GM18508 (cell line): Measurements from ENCODE around the gene IDE.
"Not testable (repeated sequence)": the region's sequence is repeated elsewhere in the genome, so short reads cannot be mapped to it uniquely, and the experiment has no call there.

Experiments
- ATAC-seq: cut with Tn5 transposase; IDR thresholded peaks from one replicate; pipeline ENCODE4 v1.9.1; 2021; ENCODE audit warnings: moderate number of reproducible peaks; ENCODE audit not compliant: insufficient read depth, unreplicated experiment

Gene IDE

GRCh38 chr10:92502296-92502808 lies 71.5 kb downstream of the IDE start:
- ATAC-seq, result no peak

- ATAC-seq, result no peak
Observed at GRCh38 chr10:92493362-92493761, 80.5 kb downstream of the IDE start.

- ATAC-seq, result no peak
Observed at GRCh38 chr10:92492748-92493240, 81.1 kb downstream of the IDE start.

- no peak for ATAC-seq
Observed at GRCh38 chr10:92490387-92490786, 83.5 kb downstream of the IDE start.

- ATAC-seq, result no peak
Observed at GRCh38 chr10:92486637-92487036, 87.3 kb downstream of the IDE start.

GRCh38 chr10:92483539-92483938 lies 90.4 kb downstream of the IDE start:
- no peak for ATAC-seq

- no peak for ATAC-seq
Observed at GRCh38 chr10:92480413-92480812, 93.5 kb downstream of the IDE start.

GRCh38 chr10:92479547-92479946 lies 94.3 kb downstream of the IDE start:
- ATAC-seq, result no peak

DNA sequence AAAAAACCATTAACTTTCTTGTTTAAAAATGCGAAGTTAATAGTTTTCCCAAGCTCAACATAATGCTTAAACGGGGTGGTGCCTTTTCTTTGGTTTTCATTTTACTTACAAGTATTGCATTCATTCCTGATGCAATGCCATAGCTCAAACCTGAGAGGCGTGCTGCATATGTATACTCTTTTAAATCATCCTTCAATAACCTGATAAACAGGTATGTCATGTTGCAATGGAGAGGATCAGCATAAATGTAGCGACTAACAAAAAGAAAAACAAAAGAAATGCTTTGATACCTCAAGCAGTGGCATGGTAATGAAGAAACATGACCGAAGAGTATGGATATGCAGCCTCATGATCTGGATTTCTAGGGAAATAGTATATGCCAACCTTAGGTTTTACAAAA lies 95.4 kb downstream of the IDE start:
- ATAC-seq, result no peak

- ATAC-seq, result no peak
Observed at GRCh38 chr10:92475357-92475868, 98.5 kb downstream of the IDE start.

DNA sequence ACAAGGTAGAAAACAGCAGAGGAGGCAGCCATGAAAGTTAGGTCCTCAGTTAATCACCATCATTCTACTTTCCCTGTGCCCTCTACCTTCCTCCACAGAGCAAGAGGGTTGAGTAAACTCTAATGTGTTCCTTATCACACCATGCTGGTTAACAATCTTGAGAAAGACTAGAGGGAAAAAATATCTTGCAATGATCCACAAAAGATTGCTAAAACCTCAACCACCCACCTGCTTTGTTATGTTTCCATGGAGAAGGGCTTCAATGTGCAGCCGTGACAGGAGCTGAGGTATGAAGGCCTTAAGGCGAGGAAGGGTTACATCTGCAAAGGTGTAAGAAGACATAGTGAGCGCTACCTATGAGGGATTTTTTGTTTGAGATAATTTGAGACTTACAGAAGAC lies 103.9 kb downstream of the IDE start:
- ATAC-seq, result no peak

- no peak for ATAC-seq
Observed at GRCh38 chr10:92464364-92464763, 109.5 kb downstream of the IDE start.

DNA sequence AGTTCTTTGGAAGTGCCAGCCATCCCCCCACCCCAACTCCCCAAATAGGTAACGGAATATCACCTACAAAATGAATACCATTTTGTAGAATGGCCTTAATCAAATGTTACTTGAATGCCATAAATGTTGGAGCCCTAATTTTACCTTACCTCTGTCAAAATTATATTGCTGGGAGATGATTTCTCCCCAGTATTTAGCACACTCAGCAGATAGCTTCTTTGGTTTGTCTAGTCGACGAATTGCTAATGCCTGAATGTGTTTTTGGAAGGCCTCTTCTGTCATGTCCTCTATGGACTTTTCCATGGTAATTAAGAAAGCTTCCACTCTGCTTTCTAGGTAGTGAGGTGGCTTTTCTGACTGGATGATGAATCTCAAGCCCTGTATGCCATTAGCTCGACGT lies 110.3 kb downstream of the IDE start:
- no peak for ATAC-seq

DNA sequence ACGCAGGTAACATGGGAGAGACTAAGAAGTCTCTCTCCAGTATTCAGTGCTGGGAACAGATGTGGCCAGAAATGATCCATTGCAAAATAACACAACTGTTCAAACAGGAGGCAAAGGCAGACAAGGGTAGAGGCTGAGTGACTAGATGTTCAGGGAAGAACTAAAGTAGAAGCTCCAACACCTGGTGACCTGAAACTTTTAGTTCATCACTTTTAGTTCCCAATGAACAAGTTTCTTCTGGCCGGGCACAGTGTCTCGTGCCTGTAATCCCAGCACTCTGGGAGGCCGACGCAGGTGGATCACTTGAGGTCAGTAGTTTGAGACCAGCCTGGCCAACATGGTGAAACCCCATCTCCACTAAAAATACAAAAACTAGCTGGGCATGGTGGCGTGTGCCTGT lies 118.9 kb downstream of the IDE start:
- not testable (repeated sequence) for ATAC-seq

- no peak for ATAC-seq
Observed at GRCh38 chr10:92452313-92452712, 121.6 kb downstream of the IDE start.

DNA sequence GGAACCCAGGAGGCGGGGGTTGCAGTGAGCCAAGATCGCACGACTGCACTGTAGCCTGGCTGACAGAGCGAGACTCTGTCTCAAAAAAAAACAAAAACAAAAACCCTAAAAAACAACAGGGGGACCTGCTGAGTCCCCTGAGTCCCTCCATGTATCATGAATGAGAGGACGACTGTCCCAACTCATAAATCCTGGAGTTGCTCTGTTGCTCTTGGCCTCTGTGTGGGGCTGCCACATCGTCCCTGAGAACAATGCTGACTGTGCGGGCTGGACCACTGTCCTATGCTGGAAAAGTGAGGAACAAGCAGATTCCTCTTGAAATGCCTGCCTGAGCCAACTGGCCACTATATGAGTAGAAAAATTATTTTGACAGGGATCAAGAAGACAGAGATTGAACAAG lies 122.5 kb downstream of the IDE start:
- no peak for ATAC-seq

GRCh38 chr10:92450896-92451295 lies 123.0 kb downstream of the IDE start:
- ATAC-seq, result no peak

DNA sequence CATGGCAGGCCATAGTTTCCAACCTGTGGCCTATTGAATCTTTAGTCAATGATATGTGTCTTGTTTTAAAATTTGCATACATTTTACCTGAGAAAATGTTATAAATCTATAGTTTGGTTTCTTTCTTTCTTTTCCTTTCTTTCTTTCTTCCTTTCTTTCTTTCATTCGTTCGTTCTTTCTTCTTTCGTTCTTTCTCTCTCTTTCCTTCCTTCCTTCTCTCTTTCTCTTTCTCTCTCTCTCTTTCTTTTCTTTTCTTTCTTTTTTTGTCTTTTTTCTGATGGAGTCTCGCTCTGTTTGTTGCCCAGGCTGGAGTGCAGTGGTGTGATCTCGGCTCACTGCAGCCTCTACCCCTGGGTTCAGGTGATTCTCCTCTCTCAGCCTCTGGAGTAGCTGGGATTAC lies 133.3 kb downstream of the IDE start:
- no peak for ATAC-seq

- no peak for ATAC-seq
Observed at GRCh38 chr10:92438220-92438619, 135.7 kb downstream of the IDE start.

DNA sequence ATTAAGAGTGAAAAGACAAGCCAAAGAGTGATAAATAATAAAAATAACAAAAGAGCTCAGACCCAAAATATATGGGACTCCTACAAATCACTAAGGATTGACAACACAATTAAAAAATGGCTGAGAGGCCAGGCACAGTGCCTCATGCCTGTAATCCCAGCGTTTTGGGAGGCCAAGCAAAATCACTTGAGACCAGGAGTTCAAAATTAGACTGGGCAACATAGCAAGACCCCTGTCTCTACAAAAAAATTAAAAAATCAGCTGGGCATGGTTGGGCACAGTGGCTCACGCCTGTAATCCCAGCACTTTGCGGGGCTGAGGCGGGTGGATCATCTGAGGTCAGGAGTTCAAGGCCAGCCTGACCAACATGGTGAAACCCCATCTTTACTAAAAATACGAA lies 137.3 kb downstream of the IDE start:
- no peak for ATAC-seq

GRCh38 chr10:92436065-92436464 lies 137.8 kb downstream of the IDE start:
- ATAC-seq, result not testable (repeated sequence)

GRCh38 chr10:92434385-92434784 lies 139.5 kb downstream of the IDE start:
- ATAC-seq, result no peak

- ATAC-seq, result no peak
Observed at GRCh38 chr10:92432596-92432995, 141.3 kb downstream of the IDE start.
